ENCODE measurements around the gene SPAST. TPM values are rescaled to one million over a fixed set of nuclear protein-coding genes. Genes with fewer than 3 reads are reported as not detected.
"Not testable (repeated sequence)": the region's sequence is repeated elsewhere in the genome, so short reads cannot be mapped to it uniquely, and the experiment has no call there.

The SPAST gene, protein sequence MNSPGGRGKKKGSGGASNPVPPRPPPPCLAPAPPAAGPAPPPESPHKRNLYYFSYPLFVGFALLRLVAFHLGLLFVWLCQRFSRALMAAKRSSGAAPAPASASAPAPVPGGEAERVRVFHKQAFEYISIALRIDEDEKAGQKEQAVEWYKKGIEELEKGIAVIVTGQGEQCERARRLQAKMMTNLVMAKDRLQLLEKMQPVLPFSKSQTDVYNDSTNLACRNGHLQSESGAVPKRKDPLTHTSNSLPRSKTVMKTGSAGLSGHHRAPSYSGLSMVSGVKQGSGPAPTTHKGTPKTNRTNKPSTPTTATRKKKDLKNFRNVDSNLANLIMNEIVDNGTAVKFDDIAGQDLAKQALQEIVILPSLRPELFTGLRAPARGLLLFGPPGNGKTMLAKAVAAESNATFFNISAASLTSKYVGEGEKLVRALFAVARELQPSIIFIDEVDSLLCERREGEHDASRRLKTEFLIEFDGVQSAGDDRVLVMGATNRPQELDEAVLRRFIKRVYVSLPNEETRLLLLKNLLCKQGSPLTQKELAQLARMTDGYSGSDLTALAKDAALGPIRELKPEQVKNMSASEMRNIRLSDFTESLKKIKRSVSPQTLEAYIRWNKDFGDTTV
- 12.5 TPM for total RNA-seq
- long read RNA-seq, partial matches to known transcripts, result 1 of 2 reads
- long read RNA-seq, other reads (novel, unspliced or antisense), result 1 of 2 reads

DNA sequence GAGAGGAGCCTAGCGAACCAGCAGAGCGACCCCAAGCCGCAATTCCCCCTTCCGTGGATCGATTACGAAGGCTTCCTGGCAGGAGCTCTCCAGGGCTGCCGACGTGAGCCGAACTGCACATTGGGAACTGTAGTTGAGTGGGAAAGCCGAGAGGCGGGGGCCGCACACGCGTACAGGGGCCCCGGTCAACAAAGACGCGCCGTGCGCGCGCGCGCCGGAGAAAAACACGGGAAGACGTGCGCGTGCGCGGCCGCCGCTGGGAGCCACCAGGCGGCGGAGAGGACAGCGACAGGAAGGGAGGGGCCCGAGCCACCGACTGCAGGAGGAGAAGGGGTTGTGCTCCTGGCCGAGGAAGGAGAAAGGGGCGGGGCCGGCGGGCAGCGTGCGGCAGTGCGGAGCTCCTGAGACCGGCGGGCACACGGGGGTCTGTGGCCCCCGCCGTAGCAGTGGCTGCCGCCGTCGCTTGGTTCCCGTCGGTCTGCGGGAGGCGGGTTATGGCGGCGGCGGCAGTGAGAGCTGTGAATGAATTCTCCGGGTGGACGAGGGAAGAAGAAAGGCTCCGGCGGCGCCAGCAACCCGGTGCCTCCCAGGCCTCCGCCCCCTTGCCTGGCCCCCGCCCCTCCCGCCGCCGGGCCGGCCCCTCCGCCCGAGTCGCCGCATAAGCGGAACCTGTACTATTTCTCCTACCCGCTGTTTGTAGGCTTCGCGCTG lies at the start of gene SPAST:
TSS of gene SPAST (plus strand) at position 247 of the 711 bp plus-strand sequence. CDS start at position 523, 276 bp downstream.
- peak; percentile 99 for DNase-seq (ENCODE audit: low spot score)

- not testable (repeated sequence) for DNase-seq (ENCODE audit: low spot score)
Measured at GRCh38 chr2:32018789-32019482, 44.4 kb upstream of the SPAST start.

DNA sequence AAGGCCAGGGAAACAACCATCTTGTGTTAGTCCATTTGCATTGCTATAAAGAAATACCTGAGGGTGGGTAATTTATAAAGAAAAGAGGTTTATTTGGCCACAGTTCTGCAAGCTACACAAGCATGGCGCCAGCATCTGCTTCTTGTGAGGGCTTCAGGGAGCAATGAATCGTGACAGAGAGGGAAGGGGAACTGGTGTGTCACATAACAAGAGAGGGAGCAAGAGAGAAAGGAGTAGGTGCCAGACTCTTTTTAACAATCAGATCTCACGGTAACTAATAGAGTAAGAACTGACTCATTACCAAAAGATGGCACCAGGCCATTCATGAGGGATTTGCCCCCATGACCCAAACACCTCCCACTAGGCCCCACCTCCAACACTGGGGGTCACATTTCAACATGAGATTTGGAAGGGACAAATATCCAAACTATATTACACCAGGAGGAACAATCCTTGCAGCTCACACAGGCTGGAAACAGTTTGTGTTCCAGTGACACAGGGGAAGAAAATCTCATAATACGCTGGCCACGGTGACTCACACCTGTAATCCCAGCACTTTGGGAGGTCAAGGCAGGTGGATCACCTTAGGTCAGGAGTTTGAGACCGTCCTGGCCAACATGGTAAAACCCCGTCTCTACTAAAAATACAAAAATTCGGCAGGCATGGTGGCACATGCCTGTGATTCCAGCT lies 29.0 kb upstream of the SPAST start:
- peak; percentile 6 for DNase-seq (ENCODE audit: low spot score)

DNA sequence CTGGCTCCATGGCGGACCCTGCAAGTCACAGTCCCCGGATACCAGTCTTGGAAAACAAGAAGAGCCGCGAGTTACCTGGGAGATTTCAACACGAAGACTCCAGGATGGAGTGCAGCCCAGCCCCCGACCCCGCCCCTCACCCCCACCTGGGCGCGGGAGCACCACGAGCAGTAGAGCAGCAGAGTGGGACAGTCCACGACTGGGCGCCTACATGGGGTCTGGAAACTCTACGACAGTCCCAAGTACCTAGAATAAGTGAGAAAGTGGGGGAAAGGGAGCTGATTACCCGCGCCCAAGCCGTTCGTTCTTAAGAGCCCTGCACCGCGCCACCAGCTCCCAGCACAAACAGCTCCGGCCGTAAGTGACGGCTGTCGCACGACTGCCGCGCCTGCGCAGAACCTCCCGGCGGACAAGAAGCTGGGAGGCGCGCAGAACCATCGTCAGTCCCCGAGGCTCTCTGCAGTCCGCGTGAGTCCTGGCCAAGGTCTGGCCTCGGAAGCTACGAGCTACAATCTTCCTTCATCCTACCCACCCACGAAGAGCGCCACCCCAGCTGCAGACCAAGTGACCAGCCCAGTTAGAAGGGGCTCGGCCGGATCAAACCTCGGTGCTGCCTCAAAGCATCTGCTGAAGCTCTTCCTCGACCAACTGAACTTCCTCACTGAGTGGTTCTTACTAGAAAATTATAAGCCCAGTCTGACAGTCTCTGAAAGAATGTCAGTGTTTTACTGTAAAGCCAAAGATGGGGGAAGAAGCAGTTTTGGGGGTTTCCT lies 23.7 kb upstream of the SPAST start, which contains the start of gene DPY30:
TSS of gene DPY30 (minus strand) at position 359 of the 773 bp plus-strand sequence. CDS start at position 10, 349 bp downstream.
- peak; percentile 97 for DNase-seq (ENCODE audit: low spot score)

GRCh38 chr2:32043561-32043960 lies 19.8 kb upstream of the SPAST start:
- DNase-seq (ENCODE audit: low spot score), result peak; percentile 22

DNA sequence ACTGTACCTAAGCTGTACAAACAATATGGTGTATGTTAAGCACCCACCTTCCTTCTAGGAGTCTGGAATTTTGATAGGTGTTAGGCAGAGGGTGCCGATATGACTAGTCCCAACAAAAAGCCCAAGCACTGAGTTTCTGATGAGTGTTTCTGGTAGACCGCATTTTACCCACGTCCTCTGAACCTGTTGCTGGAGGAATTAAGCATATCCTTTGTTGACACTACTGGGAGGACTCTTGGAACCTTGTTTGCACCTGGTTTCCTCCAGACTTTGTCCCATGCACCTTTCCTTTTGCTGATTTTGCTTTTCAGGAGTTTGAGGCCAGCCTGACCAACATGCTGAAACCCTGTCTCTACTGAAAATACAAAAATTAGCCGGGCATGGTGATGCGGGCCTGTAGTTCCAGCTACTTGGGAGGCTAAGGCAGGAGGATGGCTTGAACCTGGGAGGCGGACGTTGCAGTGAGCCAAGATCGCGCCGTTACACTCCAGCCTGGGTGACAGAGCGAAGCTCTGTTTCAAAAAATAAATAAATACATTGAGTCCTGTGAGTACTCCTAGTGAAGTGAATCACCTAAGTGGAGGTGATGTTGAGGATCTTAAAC lies 11.4 kb upstream of the SPAST start:
- no peak for DNase-seq (ENCODE audit: low spot score)

DNA sequence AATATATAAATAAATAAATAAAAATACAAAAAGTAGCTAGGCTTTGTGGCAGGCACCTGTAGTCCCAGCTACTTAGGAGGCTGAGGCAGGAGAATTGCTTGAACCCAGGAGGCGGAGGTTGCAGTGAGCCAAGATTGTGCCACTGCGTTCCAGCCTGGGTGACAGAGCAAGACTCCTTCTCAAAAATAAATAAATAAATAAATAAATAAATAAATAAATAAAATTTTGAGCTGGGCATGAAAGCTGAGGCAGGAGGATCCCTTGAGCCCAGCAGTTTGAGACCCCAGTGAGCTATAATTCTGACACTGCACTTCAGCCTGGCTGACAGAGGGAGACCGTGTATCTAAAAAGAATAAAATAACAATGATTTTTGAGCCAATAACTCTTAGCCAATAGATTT lies 8.8 kb upstream of the SPAST start:
- DNase-seq (ENCODE audit: low spot score), result peak; percentile 6

- no peak for DNase-seq (ENCODE audit: low spot score)
Measured at GRCh38 chr2:32058130-32058529, 5.2 kb upstream of the SPAST start.

- DNase-seq (ENCODE audit: low spot score), result no peak
Measured at GRCh38 chr2:32060266-32060665, 3.1 kb upstream of the SPAST start.

- peak; percentile 75 for DNase-seq (ENCODE audit: low spot score)
Measured at GRCh38 chr2:32061430-32061829, 1.9 kb upstream of the SPAST start.

GRCh38 chr2:32061973-32062861 lies 1.1 kb upstream of the SPAST start:
- peak; percentile 62 for DNase-seq (ENCODE audit: low spot score)

- peak; percentile 88 for DNase-seq (ENCODE audit: low spot score)
Measured at GRCh38 chr2:32064021-32064601, 755 bp downstream of the SPAST start.

GRCh38 chr2:32064713-32065112 lies 1.4 kb downstream of the SPAST start:
- DNase-seq (ENCODE audit: low spot score), result no peak

GRCh38 chr2:32067549-32067948 lies 4.2 kb downstream of the SPAST start:
- DNase-seq (ENCODE audit: low spot score), result no peak

GRCh38 chr2:32074134-32074506 lies 10.8 kb downstream of the SPAST start:
- DNase-seq (ENCODE audit: low spot score), result no peak

DNA sequence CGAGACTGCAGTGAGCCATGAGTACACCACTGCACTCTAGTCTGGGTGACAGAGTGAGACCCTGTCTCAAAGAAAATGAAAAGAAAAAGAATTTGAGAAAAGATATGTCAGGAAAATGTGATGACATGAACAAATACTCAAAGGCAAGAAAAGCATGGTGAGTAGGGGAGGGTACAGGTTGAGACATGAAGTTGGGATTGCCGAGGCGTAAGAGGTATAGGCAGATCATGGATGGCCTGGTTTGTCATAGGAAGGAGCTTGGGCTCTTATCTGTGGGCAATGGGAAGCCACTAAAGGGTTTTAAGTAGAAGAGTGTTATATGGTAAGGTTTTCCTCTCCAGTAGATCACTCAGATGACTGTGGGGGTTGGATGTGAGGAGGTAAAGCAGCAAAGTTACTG lies 32.3 kb downstream of the SPAST start:
- no peak for DNase-seq (ENCODE audit: low spot score)

DNA sequence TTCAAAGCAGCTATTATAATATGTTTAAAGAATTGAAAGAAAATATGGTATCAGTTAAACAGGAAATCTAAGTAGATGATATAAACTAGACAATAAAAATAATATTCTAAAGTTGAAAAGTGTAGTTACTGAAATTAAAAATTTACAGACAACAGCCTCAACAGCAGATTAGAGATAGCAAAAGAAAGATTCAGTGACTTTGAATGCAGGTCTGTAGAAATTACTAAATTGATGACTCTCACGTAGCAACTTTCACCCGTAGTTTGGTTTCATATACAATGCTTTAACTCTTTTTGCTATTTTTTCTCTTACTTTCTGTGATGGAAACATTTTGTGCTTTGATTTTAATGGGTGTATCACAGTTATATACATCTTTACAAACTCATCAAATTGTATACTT lies 44.8 kb downstream of the SPAST start:
- no peak for DNase-seq (ENCODE audit: low spot score)

DNA sequence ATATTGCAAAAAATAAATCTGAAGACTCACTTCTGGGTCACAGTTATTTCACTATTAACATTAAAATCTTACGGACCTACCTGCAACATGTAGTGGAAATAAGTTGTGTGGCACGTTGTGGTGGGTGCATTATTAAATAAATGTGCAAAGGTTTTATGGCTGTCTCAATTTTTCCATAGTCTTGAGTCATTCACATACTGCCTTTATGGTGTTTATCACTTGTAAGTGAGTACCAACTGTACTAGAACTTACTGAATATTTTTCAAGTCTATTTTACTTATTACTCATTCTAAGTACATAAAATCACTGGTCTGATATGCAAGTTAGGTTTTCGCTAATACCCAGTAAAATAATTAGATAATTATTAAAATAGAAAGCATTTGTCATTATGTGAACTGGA lies 54.7 kb downstream of the SPAST start:
- no peak for DNase-seq (ENCODE audit: low spot score)

Data from mesenteric fat pad (tissue), 1 donor.